NCI-H1436 (cell line): ENCODE data around the gene PRR20G.
A peak's percentile ranks its signal among the peaks of the same experiment; 100 is the strongest.
"Not testable (repeated sequence)": the region's sequence is repeated elsewhere in the genome, so short reads cannot be mapped to it uniquely, and the experiment has no call there.

ENCODE experiments used
- DNase-seq: peaks from one replicate; lab custom pipeline; 2025; lab: John Stamatoyannopoulos, UW

The PRR20G gene

GRCh38 chr3:127287840-127288239, at the start of gene PRR20G:
Gene PRR20G (minus strand): TSS chr3:127288046. CDS start chr3:127287365, 681 bp downstream.
- DNase-seq = no peak

DNA sequence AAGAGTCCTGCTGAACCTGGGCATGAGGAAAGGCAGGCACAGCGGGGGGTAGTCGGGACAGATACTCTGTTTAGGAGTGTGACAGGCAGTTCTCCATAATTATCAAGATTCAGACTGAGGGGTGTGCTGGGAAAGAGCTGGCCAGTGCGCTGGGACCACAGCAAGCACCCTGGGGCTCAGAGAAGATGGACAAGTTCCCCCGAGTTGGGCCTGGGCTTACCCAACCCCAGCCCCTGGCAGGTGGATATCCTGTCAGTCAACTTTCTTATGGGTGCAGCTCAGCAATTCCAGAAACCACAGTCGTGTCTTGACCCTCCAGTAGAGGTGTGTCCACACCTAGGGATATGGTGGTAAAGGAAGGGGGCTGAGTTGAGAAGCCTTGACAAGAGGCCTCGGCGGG, 49.2 kb upstream of the PRR20G start:
- no peak for DNase-seq

GRCh38 chr3:127336101-127336500, 48.3 kb upstream of the PRR20G start:
- no peak for DNase-seq

- no peak for DNase-seq
These were observed 42.5 kb upstream of the PRR20G start for GRCh38 chr3:127330385-127330784.

GRCh38 chr3:127329631-127330285, 41.9 kb upstream of the PRR20G start:
- DNase-seq = no peak

DNA sequence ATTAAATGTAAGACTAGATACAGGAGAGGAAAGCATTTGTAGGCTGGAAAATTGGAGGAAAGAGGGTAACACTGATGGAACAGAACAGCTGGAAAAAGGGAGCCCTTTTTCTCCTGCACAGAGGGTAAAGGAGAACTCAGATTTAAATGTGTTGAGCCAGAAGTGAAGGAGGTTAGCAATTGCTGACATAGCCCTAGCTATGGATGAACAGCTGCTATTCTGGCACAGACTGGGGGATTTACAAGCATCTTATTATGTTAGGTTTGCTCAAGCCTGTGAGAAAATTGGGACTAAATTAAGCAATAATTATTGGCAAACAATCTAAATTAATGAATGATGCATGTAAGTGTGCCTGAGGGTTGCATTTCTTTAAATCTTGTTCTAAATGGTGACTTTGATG, 40.6 kb upstream of the PRR20G start:
- no peak for DNase-seq

- no peak for DNase-seq
These were observed 38.5 kb upstream of the PRR20G start for GRCh38 chr3:127326341-127326740.

GRCh38 chr3:127325629-127325961, 37.7 kb upstream of the PRR20G start:
- DNase-seq = no peak

DNA sequence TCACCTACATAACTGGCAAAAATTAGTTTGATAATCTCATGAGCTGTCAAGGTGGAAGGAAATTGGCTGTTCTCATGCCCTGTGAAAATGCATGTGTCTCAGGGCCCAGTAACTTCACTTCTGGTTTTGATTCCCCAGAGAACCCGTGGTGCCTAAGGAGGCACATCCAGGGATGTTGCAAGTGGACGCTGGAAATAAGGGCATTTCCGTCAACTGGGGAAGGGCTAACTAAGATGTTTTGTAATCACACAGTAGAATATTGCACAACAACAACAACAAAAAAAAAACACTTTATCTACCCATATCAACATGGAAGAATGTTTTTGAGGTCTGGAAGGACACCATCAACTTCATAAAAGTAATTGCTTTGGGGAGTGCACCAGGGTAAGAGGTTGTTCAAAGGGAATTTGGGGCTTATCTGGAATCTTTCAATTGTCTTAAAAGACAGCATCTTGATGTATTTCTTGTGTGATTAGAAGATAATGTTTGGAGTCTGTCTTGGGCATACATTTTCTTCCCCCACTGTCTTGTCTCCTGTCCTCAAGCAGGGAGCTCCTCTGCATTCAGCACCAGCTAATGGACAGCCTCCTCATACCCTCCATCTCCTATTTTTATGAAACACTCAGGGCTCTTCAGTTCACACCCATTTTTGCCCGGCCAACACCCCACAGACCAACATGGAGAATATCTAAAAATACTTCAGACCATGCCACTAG, 37.2 kb upstream of the PRR20G start:
- DNase-seq = no peak

DNA sequence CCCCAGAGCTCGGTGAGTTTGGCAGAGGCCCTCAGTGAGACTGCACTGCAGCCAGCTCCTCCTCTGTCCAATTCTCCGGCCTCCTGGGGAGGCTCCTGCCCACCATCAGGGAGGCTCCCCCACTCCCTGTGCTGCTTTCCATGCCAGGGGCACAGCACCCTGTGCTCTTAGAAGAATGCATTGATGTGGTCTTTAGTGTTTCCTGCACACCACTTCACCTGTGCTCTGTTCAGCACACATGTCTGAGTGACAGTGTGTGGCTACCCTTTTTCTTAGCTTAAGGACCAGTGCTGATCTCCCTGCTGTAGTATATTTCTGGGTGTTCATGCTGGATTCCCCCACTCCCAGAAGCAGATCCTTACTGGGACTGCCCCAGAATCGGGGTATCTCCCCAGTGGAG, 36.2 kb upstream of the PRR20G start:
- DNase-seq = no peak

- no peak for DNase-seq
These were observed 35.7 kb upstream of the PRR20G start for GRCh38 chr3:127323581-127323980.

- no peak for DNase-seq
These were observed 33.5 kb upstream of the PRR20G start for GRCh38 chr3:127321371-127321770.

DNA sequence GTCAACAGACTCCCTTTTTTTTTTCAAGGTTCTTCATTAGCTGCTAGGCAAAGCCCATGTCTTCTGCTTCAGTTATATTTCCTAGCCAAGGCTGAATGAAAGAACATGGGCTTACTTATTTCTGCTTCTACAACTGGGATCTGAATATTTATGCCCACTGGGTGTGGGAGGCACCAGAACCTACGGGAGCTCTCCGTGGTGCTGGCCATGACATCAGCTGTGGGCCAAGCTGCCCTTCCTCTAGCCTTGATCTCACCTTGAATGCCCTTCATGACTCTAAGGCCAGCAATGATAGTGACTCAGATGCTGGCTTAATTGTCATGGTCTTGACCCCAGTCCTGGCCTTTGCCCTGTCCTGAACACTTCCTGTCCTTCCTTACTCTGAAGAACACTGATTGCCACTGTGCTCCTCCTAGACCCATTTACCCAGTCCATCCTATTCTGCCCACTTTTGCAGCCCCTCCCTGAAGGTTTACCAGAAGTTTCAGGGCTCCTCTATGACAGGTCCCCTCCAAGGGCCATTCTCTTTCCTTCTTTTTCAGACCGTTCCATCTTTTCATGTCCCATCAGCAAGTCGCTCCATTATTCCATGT, 32.8 kb upstream of the PRR20G start:
- no peak for DNase-seq

- DNase-seq = no peak
These were observed 28.8 kb upstream of the PRR20G start for GRCh38 chr3:127316685-127317084.

GRCh38 chr3:127312818-127313217, 25.0 kb upstream of the PRR20G start:
- DNase-seq = no peak

- DNase-seq = not testable (repeated sequence)
These were observed 21.0 kb upstream of the PRR20G start for GRCh38 chr3:127308821-127309220.

- DNase-seq = no peak
These were observed 20.1 kb upstream of the PRR20G start for GRCh38 chr3:127307916-127308315.

- no peak for DNase-seq
These were observed 19.4 kb upstream of the PRR20G start for GRCh38 chr3:127307112-127307835.

GRCh38 chr3:127306361-127307111, 18.7 kb upstream of the PRR20G start:
- DNase-seq = no peak

DNA sequence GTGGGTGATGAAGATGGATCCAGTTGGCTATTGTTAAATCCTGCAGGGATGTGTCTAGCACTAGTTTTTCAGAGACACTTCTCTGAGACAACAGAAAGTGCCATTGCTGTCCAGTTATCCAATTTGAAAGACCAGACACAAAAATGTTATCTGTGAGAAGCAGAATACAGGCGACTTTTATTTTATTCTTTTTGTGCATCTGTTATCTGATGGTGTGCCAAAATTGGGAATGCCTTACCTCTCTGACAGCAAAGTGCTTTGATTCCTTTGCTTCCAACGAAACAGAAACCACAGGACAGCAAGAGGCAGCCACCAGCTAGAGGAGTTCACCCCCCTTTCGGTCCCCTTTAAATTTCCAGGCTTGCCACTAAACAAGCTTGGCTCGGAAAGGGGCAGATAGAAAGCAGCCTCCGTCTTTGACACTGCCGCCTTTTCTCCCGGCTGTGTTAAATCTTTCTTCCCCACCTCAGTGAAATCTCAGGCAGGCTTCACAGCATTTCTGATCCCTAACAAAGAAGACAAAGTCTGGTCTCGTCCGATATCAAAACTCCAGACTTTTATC, 17.7 kb upstream of the PRR20G start:
- DNase-seq = no peak

GRCh38 chr3:127304121-127304744, 16.4 kb upstream of the PRR20G start:
- DNase-seq = peak; percentile 97
